Activated naive CD4-positive, alpha-beta T cell treated with anti-CD3 and anti-CD28 coated beads, Interleukin-2, amount 50 U/mL, for 24 hours (primary cell): ENCODE measurements around the gene DCUN1D3.
"Not testable (repeated sequence)": the region's sequence is repeated elsewhere in the genome, so short reads cannot be mapped to it uniquely, and the experiment has no call there.

Experiments
- H3K27ac Mint-ChIP-seq: one replicate; pipeline ENCODE4 v1.8.0; 2021; ENCODE audit warnings: mild to moderate bottlenecking, mixed read lengths
- H3K27me3 Mint-ChIP-seq: one replicate; pipeline ENCODE4 v1.8.0; 2021; ENCODE audit warnings: mixed read lengths
- H3K36me3 Mint-ChIP-seq: one replicate; pipeline ENCODE4 v1.8.0; 2021; ENCODE audit warnings: mixed read lengths
- H3K4me1 Mint-ChIP-seq: one replicate; pipeline ENCODE4 v1.8.0; 2021; ENCODE audit warnings: mixed read lengths
- H3K4me3 Mint-ChIP-seq: one replicate; pipeline ENCODE4 v1.8.0; 2021; ENCODE audit warnings: mild to moderate bottlenecking, mixed read lengths
- H3K9me3 Mint-ChIP-seq: one replicate; pipeline ENCODE4 v1.8.0; 2021; ENCODE audit warnings: mixed read lengths

DCUN1D3 gene

GRCh38 chr16:20811889-20812439 is 88.2 kb downstream of the DCUN1D3 start:
- H3K27me3 Mint-ChIP-seq, result no peaks in the 10 kb centered on the region
- no peaks in the 10 kb centered on the region for H3K36me3 Mint-ChIP-seq
- no peaks in the 10 kb centered on the region for H3K9me3 Mint-ChIP-seq
- no peak overlapping the region for H3K4me3 Mint-ChIP-seq
- peaks cover 3% of the 10 kb centered on the region for H3K4me1 Mint-ChIP-seq
- no peak overlapping the region for H3K27ac Mint-ChIP-seq

DNA sequence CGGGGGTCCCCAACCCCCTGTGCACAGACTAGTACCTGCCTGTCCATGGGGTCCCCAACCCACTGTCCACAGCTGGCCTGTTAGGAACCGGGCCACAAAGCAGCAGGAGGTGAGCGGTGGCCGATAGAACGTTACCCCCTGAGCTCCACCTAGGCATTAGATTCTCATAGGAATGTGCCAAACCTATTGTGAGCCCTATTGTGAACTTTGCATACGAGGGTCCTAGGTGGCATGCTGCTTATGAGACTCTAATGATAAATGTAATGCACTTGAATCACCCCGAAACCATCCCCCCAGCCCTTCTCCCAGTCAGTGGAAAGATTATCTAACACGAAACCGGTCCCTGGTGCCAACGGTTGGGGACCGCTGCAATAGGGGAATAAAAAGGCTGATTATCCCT is 92.3 kb downstream of the DCUN1D3 start:
- no peaks in the 10 kb centered on the region for H3K27me3 Mint-ChIP-seq
- H3K4me1 Mint-ChIP-seq, result peaks cover 14% of the 10 kb centered on the region
- peak overlapping the region; percentile 55 for H3K27ac Mint-ChIP-seq

GRCh38 chr16:20806168-20807050 is 93.7 kb downstream of the DCUN1D3 start, which contains the start of the genes ERI2 and REXO5:
Gene ERI2, minus strand, starts transcription at chr16:20806472. Its CDS starts 42 bp downstream, at chr16:20806430.
Gene REXO5, plus strand, starts transcription at chr16:20806527. Its CDS starts 427 bp downstream, at chr16:20806954.
- Mint-ChIP-seq H3K4me3 (peak within 1 kb of the TSS; percentile 99), H3K27ac (peak within 1 kb of the TSS; percentile 92), H3K36me3 (no peaks in the 10 kb centered on the region), H3K27me3 (no peaks in the 10 kb centered on the region), H3K9me3 (no peaks in the 10 kb centered on the region), H3K4me1 (peaks cover 14% of the 10 kb centered on the region)

More for the DNA sequence above, 92.3 kb downstream of the DCUN1D3 start:
- Mint-ChIP-seq H3K9me3 (no peaks in the 10 kb centered on the region), H3K36me3 (no peaks in the 10 kb centered on the region), H3K4me3 (peak overlapping the region; percentile 99)

GRCh38 chr16:20805684-20806167 is 94.4 kb downstream of the DCUN1D3 start:
- not testable (repeated sequence) for H3K27me3 Mint-ChIP-seq, H3K36me3 Mint-ChIP-seq, H3K9me3 Mint-ChIP-seq, H3K27ac Mint-ChIP-seq
- H3K4me3 Mint-ChIP-seq, result peak overlapping the region; percentile 99
- peaks cover 14% of the 10 kb centered on the region for H3K4me1 Mint-ChIP-seq
